HK-2 (cell line): ENCODE results near the gene MYBPC1.
"Not testable (repeated sequence)": the region's sequence is repeated elsewhere in the genome, so short reads cannot be mapped to it uniquely, and the experiment has no call there.

ENCODE experiments used
- DNase-seq: peaks from one replicate; pipeline ENCODE4 v3.0.0-alpha.2; 2018; ENCODE audit not compliant: unreplicated experiment

MYBPC1 gene, protein sequence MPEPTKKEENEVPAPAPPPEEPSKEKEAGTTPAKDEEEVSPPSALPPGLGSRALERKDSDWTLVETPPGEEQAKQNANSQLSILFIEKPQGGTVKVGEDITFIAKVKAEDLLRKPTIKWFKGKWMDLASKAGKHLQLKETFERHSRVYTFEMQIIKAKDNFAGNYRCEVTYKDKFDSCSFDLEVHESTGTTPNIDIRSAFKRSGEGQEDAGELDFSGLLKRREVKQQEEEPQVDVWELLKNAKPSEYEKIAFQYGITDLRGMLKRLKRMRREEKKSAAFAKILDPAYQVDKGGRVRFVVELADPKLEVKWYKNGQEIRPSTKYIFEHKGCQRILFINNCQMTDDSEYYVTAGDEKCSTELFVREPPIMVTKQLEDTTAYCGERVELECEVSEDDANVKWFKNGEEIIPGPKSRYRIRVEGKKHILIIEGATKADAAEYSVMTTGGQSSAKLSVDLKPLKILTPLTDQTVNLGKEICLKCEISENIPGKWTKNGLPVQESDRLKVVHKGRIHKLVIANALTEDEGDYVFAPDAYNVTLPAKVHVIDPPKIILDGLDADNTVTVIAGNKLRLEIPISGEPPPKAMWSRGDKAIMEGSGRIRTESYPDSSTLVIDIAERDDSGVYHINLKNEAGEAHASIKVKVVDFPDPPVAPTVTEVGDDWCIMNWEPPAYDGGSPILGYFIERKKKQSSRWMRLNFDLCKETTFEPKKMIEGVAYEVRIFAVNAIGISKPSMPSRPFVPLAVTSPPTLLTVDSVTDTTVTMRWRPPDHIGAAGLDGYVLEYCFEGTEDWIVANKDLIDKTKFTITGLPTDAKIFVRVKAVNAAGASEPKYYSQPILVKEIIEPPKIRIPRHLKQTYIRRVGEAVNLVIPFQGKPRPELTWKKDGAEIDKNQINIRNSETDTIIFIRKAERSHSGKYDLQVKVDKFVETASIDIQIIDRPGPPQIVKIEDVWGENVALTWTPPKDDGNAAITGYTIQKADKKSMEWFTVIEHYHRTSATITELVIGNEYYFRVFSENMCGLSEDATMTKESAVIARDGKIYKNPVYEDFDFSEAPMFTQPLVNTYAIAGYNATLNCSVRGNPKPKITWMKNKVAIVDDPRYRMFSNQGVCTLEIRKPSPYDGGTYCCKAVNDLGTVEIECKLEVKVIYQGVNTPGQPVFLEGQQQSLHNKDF

DNA sequence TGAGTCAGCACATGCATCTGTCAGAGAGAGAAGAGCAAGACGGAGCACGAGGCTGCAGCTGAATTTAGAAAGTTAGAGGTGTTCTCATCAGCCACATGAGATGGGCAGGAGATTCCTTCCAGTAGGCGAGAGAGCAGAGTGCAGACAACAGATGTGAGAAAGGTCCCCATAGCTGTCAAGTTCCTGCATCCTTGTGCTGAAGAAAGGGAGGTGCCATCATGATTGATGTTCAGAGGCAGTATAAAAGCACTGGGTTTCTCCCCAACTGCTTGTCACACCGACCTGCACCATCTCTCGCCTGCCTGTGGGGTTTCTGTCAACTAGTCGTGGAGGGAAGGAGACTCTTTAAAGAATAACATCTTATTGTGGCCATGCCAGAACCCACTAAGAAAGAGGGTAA, at the start of gene MYBPC1:
MYBPC1 (plus strand) TSS at position 272 of the 400 bp plus-strand sequence; CDS start at position 372, 100 bp downstream.
- DNase-seq, result no peak

DNA sequence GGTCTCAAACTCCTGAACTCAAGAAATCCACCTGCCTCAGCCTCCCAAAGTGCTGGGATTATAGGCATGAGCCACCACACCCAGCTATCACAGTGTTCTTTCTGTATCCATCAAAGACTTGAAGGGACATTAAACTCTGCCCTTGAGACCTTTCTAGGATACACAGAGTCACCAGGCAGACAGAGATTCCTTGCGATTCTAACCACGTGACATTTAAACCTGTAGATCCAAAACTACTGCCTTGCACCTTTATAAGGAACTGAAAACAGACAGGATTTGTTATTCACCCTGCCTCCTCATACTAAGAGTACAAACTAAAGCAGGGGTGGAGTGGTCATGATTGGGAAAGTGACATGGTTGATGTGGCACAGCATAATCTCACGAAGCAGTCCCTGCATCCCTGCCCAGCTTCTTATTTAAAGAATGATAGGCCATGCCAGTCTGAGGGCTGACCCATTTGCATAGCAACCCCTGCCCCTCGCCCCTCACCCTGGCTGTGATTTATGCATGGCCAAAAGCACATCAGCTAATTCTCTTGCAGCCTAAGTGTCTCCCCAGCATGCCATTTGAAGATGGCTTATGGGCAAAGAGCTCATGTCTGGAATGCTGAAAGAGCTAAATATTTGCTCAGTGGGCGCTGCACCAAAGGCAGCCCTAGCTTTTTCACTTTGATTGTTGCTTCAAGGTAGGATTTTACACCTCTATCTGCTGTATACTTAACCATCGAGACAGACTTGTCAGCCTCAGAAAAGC, 43.2 kb upstream of the MYBPC1 start:
- no peak for DNase-seq

DNA sequence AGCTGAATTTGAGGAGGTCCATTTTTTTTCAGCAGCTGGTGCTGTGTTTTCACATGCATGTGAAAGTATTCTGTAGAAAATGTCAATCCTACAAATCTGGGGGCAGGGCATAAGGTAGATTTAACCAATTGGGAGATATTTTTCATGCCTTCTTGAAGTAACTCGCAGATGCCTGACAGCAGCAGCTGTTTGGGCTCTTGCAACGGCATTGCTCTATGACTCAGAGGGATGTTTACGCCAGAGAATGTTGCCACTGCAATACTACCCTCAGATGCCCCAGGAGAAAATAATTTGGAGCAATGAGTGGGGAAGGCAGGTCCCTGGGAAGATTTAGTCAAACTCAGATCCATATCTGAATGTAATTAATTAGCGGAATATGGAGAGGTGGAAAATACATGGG, 42.5 kb upstream of the MYBPC1 start:
- DNase-seq, result no peak

DNA sequence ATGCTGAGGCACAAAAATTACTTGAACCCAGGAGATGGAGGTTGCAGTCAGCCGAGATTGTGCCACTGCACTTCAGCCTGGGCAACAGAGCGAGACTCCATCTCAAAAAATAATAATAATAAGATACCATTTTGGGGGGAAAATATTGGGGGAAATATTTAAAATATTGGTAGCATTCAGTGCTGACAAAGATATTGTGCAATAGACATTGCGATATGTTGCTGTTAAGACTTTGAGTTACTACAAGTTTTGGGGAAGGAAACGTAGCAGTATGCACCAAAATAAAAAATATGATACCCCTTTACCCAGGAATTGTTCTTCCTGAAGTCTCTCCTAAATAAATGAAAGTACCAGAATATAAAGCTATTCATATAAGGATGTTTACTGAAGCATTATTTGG, 37.7 kb upstream of the MYBPC1 start:
- DNase-seq, result no peak

DNA sequence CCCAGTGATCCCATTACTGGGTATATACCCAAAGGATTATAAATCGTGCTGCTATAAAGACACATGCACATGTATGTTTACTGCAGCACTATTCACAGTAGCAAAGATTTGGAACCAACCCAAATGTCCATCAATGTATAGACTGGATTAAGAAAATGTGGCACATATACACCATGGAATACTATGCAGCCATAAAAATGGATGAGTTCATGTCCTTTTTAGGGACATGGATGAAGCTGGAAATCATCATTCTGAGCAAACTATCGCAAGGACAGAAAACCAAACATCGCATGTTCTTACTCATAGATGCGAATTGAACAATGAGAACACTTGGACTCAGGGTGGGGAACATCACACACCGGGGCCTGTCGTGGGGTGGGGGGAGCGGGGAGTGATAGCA, 36.0 kb upstream of the MYBPC1 start:
- DNase-seq, result not testable (repeated sequence)

DNA sequence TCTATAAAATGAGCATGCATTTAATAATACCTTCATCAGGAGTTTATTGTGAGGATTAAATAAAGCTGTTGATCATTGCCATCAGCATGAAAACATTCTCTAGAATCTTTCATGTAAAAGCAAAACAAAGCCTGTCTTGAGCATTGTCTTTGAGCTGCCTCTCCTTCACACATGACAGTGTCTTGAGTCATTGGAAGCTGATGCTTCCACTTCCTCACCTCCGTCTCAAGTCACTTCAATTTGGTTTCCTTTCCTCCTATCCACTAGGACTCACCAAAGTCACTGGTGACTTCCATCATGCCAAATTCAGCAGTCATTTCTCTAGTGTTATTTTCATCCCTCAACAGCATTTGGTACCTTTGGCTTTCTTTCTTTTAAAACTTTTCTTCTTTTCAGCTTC, 31.6 kb upstream of the MYBPC1 start:
- no peak for DNase-seq

DNA sequence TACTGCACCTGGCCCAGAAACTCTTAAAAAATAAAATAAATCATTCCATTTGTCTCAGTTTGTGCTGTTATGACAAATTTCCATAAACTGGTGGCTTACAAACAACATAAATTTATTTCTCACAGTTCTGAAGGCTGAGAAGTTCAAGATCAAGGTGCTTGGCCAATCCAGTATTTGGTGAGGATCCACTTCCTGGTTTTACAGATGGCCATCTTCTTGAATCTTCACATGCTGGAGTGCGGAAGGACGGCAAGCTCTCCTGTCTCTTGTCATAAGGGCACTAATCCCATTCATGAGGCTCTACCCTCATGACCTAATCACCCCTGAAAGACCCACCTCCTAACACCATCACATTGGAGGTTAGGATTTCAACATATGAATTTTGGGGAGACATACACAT, 29.9 kb upstream of the MYBPC1 start:
- no peak for DNase-seq

DNA sequence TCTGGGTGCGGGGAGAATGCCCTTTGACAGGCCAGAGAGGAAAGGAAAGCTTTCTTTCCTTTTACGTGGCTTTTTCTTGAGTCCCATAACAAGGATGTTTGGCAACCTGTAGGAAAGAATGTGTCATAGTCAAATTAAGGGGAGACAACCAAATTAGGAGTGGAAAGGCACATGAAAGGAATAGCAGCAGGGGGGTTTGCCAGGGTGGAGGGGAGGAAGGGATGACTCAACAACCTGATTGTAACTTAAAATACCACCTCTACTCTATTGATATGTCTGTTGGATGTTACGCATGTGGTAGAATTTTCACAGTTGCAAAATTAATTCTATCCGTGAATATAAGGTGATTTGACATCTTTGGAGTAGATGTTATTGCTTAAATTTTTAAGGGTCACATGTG, 28.5 kb upstream of the MYBPC1 start:
- no peak for DNase-seq

DNA sequence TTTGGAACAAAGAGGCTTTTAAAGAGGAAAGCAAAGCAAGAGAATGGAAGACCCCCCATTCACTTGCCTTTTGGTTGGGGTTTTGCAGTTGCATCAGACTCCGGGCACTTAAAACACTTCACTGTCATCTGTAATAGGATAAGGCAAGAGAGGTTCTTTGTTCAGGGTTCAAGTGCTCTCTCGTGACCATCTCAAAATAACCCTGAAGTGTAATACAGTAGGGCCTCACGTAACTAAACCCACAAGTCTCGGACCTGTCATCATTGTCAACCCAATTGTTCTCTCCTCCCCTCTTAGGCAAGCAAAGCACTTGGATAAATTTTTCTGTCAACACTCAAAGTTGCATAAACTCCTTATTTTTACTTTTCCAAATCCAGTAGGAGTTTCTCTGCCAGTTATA, 26.9 kb upstream of the MYBPC1 start:
- no peak for DNase-seq

DNA sequence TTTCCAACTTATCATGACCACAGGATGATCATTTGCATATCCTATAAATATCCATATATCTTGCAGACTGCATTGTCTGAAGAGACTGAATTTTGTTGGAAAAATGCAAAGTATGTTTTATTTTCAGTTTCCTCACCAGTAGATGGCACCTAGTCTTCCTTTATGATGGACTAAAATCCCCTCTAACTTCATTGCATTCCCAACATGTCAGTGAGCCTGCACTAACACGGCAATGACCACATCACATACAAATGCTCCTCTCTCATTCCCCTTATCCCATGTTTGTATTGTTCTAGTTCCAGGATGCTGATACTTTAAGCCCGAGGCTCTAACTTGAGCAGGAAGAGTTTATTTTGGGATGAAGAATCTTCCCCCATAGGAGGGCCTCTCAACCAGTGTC, 24.7 kb upstream of the MYBPC1 start:
- DNase-seq, result no peak

DNA sequence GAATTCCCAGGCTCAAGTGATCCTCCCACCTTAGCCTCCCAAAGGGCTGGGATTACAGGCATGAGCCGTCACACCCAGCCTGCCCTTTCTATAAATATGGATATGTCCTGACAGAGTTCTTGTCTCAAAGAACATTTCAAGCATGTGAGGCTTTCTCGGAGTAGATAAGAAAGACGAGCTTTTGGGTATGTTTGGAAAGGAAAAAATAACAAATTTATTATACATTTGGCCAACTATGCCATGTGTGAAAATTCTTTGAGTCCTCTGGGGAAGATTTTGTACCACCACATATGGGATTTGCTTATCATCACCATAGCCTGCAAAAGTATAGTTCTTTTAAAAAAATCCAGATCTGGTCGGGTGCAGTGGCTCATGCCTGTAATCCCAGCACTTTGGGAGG, 23.7 kb upstream of the MYBPC1 start:
- no peak for DNase-seq

DNA sequence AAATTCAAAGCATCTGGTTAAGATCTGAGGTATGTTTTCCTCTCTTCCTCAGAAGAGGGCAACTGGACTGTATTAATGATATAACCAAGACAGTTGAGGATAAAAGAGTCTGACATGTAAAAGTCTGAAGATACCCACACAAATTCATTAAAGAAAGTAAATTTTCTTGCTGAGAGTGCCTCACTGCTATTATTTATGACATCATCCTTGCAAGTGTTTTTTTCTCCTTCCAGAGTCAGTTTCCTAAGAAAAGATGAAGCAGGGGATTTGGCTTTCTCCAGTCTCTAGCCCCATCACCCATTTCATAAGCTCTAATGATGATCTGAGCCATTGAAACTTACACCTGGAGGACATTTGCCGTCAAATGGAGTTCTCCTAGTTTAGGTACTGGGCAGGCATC, 21.0 kb upstream of the MYBPC1 start:
- no peak for DNase-seq

DNA sequence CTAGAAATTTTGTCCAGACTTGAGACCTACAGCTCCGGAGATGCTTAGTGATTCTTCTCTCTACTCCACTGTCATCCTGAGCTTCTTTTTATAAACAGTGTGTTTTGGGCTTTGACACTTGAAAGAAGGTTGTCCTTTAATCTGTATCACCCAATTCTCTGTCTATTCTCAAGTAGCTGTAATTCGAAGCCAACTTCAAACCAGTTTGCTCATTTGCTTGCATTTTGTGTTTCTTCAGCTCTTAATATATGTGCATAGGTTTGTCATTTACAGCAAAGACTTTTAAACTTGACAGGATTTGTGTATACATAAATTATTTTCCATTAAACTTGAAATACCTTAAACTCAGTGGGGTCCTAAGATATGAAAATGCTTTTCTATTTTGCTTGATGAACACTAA, 16.4 kb upstream of the MYBPC1 start:
- no peak for DNase-seq

DNA sequence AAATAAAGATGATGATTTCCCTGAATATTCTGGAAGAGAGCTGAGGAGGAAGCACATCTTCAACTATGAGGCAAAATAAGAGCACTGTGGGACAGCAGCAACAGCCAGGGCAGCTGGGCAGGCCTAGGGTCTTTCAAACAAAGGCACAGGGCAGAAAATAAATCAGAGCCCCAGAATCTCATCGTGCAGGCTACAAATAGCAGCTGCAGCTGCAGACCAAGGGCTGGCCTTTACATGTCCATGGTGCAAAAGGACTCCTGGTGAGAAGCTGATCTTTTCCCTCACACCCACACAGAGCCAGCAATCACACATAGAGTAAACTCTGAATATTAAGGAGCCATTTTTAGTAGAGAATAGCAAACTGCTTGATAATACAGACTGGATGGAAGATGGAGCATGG, 13.6 kb upstream of the MYBPC1 start:
- DNase-seq, result no peak

DNA sequence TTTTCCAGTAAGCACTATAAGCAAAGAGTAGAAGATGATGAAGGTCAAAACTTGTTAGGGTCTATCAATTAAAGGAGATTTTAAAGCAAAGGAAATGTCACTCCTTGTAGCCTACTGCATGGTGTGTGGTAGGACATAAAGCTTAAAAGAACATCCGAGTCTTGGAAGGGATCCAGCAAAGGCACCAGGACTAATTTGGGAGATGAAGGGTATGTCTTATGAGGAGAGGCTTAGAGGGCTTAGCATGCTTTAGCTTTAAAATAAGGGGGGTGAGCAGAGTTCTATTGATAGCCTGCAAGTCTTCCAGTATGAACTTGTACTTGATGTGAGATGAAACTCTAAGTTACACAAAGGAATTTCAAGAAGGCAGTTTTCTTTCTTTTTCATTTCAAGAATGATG, 11.8 kb upstream of the MYBPC1 start:
- no peak for DNase-seq

DNA sequence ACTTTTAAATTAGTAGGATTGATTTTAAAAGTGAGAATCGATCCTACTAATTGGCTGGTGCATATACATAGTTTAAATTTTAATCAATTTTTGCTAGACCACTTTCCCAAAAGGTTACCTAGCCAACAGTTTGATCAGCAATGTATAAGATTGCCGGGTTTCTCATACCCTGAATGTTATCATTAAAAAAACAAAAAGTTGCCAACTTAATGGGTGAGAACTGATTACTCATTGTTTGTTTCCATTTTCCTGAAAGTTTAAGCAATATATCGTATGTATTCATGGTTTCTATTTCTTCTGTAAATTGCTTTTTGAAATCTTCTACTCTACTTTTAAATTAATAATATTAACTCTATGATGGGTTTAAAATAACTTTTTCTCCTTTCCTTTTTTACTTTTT, 4.4 kb upstream of the MYBPC1 start:
- no peak for DNase-seq

DNA sequence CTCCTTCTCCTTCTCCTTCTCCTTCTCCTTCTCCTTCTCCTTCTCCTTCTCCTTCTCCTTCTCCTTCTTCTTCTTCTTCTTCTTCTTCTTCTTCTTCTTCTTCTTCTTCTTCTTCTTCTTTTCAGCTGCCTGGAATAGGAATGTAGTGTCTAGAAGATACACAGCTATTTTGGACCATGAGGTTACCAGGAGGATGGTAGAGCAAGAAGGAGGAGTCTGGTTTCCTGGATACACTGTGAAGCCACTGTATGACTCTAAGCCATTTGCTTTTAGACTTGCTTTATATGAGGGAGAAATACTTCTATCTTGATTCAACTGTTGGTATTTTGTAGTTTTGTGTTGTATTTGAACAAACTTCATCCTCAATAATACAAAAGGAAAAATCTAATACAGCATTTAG, 3.0 kb upstream of the MYBPC1 start:
- DNase-seq, result no peak

DNA sequence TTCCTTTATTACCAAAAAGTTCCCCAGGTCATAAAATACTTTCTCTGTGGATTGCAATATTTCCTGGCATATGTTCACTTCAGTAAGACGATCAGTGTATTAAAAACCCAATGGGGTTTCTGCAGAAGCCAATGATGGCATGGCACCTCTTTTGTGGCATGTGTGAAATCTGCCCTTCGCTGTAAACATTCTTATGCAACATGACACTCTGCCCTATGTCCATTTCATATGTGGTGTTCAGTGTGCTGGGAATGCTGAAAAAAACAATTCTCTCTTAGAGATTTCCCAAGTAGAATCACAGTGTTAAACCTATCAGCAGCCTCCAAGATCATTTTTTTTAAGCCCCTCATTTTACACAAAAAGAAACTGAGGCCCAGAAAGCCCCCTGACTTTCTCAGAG, 2.3 kb upstream of the MYBPC1 start:
- no peak for DNase-seq

DNA sequence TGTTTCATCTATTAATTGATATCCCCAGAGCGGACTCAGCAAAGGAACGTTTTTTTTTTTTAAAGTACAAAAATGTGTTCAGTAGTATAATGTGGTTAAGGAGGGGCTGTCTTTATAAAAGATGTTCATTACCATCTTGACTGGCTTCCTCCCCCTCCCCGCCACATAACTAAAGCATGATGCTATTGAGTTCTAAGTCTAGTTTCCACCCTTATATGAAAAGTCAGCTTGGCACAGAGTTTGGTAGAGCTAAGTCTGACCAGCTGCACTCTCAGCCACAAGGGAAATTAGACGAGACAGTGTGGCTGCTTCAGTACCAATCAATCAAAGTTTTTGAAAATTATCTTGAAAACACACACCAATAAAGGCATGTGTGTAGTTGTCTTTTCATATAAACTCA, 1.9 kb upstream of the MYBPC1 start:
- no peak for DNase-seq

DNA sequence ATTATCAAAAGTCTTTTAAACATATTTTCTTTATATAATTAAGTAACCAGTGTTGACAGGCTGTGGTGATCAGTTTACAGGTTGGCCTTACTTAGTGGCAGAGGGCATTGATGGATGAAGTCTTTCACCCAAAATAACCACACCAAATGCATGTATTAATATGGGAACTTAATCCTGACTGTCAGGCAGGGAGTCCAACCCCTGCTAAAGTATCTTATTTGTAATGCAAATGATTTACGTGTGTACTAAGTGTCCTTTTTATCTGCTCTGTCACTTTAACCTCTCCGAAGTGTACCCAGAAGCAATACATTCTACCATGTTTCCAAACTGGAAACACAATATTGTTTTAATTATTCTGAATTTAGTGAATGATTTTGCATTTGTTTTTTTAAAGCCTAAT, 1.4 kb downstream of the MYBPC1 start:
- DNase-seq, result no peak

DNA sequence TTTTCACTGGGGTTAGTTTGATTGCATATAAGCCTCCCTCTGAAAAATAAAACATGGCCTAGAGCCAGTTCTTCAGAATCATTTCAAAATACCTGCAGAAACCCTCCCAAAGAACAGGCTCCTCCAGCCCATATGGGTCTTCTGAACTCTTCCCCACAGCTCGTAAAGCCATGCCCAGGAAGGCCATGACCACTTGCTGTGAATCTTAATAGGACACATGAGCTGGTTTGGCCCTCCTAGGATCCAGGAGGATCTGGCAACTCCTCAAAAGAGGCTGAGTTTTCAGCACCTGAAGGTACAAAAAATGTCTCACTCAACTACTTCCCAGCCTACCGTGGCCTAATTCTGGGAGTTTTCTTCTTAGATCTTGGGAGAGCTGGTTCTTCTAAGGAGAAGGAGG, 2.4 kb downstream of the MYBPC1 start:
- no peak for DNase-seq

DNA sequence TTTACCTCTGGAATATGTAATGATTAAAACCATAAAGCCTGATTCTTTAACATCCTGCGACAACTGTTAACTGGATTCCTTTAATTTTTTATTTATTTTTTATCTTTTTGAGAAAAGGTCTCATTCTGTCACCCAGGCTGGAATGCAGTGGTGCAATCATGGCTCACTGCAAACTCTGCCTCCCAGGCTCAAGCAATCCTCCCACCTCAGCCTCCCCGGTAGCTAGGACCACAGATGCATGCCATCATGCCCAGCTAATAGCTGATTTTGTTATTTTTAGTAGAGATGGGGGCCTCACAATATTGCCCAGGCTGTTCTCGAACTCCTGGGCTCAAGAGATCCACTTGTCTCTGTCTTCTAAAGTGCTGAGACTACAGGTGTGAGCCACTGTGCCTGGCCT, 3.7 kb downstream of the MYBPC1 start:
- DNase-seq, result no peak
